Central memory CD4-positive, alpha-beta T cell (primary cell): Measurements from ENCODE around the gene CEACAM4.
"Not testable (repeated sequence)": the region's sequence is repeated elsewhere in the genome, so short reads cannot be mapped to it uniquely, and the experiment has no call there.

Source experiments
- DNase-seq: peaks from one replicate; pipeline ENCODE4 v3.0.0; 2022

Gene CEACAM4

GRCh38 chr19:41582577-41583182 lies 44.2 kb downstream of the CEACAM4 start:
- DNase-seq, result not testable (repeated sequence)

GRCh38 chr19:41581068-41581467 lies 45.8 kb downstream of the CEACAM4 start:
- DNase-seq, result not testable (repeated sequence)

- no peak for DNase-seq
These were observed 48.0 kb downstream of the CEACAM4 start for GRCh38 chr19:41578886-41579285.

GRCh38 chr19:41577833-41578232 lies 49.0 kb downstream of the CEACAM4 start:
- no peak for DNase-seq

- no peak for DNase-seq
These were observed 49.6 kb downstream of the CEACAM4 start for GRCh38 chr19:41577144-41577830.

- peak; percentile 32 for DNase-seq
These were observed 50.9 kb downstream of the CEACAM4 start, which contains the start of gene CEACAM21 for GRCh38 chr19:41575998-41576397. TSS of gene CEACAM21 (plus strand) at chr19:41576166. CDS start at chr19:41576275, 109 bp downstream.

GRCh38 chr19:41570639-41571112 lies 56.2 kb downstream of the CEACAM4 start:
- peak; percentile 79 for DNase-seq

- no peak for DNase-seq
These were observed 56.7 kb downstream of the CEACAM4 start for GRCh38 chr19:41570179-41570578.

- DNase-seq, result no peak
These were observed 57.3 kb downstream of the CEACAM4 start for GRCh38 chr19:41569481-41570150.
